ENCODE results near the gene UBR2.
A peak's percentile ranks its signal among the peaks of the same experiment; 100 is the strongest.

UBR2 gene

DNA sequence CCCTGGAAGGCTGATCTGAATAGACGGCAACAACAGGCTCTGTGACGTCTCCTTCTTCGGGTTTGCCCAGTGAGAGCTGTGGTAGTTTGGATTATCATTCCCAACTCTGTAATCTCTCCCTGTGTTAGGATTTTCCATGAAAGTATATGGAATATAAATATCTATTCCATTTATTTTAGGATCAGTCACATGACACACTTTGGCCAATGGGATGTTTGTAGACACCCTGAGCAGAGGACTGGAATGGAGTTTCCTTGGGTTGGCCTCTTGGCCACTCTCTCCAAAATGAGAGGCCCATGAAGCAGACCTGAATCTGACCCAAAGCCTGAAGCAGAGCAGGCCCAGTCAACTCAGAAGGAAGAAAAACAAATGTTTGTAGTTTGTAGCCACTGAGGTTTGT lies 37.2 kb upstream of the UBR2 start:
- TF ChIP-seq, protein P1, sequence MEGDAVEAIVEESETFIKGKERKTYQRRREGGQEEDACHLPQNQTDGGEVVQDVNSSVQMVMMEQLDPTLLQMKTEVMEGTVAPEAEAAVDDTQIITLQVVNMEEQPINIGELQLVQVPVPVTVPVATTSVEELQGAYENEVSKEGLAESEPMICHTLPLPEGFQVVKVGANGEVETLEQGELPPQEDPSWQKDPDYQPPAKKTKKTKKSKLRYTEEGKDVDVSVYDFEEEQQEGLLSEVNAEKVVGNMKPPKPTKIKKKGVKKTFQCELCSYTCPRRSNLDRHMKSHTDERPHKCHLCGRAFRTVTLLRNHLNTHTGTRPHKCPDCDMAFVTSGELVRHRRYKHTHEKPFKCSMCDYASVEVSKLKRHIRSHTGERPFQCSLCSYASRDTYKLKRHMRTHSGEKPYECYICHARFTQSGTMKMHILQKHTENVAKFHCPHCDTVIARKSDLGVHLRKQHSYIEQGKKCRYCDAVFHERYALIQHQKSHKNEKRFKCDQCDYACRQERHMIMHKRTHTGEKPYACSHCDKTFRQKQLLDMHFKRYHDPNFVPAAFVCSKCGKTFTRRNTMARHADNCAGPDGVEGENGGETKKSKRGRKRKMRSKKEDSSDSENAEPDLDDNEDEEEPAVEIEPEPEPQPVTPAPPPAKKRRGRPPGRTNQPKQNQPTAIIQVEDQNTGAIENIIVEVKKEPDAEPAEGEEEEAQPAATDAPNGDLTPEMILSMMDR (IDR thresholded peaks at IDR 0.05): no peak

DNA sequence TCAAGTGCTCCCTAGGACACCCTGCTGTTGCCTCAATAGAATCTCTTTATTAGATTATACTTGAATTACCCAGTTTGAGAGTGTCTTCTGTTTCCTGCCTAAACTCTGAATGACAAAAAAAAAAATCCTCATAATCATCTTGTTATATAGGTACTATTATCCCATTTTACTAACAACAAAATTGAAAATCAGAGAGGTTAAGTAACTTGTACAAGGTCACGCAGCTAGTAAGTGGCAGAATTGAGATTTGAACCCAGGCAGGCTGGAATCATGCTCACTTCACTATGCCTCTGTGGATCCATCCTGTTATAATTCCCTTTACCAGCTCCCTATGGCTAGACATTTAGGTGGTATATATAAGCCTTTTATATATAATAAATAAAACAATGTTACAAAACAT lies 36.6 kb upstream of the UBR2 start:
- TF ChIP-seq, protein P1 (IDR thresholded peaks at IDR 0.05): no peak

DNA sequence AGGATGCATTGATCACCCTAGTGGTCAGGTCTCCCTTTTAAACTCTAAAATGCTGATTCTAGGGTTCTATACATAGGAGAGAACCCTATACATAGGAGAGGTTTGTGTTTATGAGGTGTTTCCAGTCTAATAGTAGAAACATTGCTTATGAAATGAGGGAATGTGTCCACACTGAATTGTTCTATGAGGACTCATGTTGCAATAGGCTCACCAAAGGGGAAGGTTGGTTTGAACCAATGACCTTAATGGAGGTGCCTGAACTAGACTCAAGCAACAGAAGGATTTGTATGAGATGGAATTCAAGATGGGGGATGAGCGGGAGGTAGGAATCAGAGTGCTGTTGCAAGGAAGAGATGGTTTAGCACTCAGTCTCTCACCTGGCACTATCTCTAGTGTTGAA lies 33.5 kb upstream of the UBR2 start:
- TF ChIP-seq, protein P1 (IDR thresholded peaks at IDR 0.05): no peak

DNA sequence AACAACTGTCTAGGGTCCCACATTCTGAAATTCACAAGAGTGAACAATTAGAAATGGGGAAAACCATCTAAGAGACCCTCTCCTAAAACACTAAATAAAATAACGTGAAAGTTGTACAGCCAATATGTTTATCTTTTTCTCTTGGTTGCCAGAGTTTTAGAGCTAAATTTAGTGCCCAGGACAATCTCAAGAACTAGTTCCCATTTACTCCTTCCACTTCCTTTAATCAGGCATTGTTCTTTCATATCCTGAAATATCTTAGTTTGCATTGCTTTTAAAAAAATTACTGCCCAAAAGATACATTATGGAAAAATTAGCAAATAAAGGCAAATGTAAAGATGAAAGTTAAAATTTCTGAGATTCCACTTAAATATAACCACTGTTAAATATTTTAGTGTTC lies 33.1 kb upstream of the UBR2 start:
- TF ChIP-seq, protein P1 (IDR thresholded peaks at IDR 0.05): no peak

DNA sequence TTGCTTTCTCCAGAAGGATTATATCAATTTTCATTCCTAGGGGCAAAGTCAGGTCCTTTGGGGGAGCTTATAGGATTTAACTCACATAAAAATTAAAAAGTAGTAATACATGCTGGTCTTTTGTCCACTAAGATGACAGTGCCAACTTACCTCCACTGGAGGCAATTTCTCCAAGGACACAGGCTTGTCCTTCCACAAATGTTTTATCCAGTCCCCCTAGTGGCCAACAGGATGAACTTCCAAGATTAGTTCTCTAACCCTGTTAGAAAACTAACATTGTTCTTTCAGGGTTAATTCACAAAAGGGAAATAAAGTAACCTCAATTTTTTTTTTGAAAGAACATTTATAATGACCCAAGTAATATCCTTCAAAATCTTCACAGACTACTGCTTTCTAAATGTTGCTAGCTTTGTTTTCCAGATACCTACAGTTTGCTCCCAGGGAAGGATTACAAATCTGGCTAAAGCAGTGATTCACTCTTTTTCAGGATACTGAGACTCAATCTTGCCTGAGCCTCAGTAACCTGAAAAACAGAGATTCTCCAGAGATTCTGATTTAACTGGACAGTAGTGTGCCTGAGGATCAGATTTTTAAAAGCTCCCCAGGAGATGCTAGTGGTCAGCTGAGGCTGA lies 31.7 kb upstream of the UBR2 start:
- TF ChIP-seq, protein P1 (IDR thresholded peaks at IDR 0.05): peak; percentile 67

DNA sequence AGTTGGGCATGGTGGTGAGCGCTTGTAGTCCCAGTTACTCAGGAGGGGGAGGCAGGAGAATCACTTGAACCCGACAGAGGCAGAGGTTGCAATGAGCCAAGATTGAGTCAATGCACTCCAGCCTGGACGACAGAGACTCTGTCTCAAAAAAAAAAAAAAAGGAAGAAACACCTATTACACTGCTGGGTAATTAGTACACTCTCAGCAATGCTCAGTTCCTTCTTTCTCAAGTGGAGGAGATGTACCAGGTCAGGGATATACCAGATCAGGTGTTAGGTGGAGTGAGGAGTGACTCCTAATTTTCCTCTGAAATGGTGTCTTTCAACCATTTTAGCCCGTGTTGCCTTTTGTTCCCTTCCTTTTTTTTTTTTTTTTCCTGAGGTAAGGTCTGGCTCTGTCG lies 30.0 kb upstream of the UBR2 start:
- TF ChIP-seq, protein P1 (IDR thresholded peaks at IDR 0.05): no peak

DNA sequence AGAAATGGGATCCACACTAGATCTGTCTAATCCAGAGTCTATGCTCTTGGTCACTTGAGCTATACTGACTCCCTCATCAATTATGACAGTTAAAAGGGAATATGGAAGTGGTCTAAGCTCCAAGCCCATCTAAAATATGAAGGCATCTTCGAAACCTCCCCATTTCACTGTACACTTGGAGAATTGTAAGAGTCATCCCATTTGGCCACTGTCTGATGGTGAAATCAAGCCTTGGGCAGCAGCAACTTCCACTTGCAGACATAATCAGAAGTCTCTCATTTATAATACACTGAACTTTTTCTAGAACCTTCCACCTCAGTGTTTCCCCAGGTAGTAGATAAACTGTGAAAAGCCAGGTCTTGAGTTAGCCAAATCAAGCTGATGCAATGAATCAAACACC lies 26.3 kb upstream of the UBR2 start:
- TF ChIP-seq, protein P1 (IDR thresholded peaks at IDR 0.05): no peak

DNA sequence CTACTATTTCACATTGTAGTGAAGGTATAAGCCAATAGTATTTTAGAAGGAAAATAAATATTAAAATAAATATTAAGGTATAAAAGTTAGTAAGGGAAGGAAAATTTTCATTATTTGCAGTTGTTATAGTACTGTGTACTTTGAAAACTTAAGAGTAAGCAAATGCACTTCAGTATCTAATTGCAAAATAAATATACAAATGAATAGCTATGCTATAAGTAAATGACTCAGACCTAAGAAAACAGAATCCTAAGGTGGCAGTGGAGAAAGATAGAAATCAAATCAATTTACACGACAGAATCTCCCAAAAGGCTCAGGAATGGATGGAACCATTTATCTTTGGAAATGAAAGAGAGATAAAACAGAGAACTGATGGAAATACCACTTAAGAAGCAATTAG lies 24.7 kb upstream of the UBR2 start:
- TF ChIP-seq, protein P1 (IDR thresholded peaks at IDR 0.05): no peak

Measured in LNCAP (cell line).